Neural cell (in vitro differentiated cells): ENCODE data around the gene EEF2K. TPM values are rescaled to one million over a fixed set of nuclear protein-coding genes. Genes with fewer than 3 reads are reported as not detected.

ENCODE experiments used
- H2AFZ ChIP-seq: fragments of 200-600, 300-800 bp; sonication (generic), shearing (Covaris generic); 2 replicates; pipeline ENCODE4 v1.6.0; 2014; ENCODE audit warnings: low read depth, mild to moderate bottlenecking, antibody characterized with exemption, low read length, moderate library complexity
- H3F3A ChIP-seq: fragments of 200-600 bp; shearing (Covaris generic); 2 replicates; pipeline ENCODE4 v1.6.1; 2016; ENCODE audit warnings: mild to moderate bottlenecking, moderate library complexity, mixed read lengths, antibody characterized with exemption, low read length; ENCODE audit not compliant: insufficient read depth, poor library complexity, severe bottlenecking
- H3K27ac ChIP-seq: fragments of 200-600, 300-800 bp; sonication (generic), shearing (Covaris generic); 2 replicates; pipeline ENCODE4 v1.5.1; 2014; ENCODE audit warnings: mild to moderate bottlenecking, low read length, moderate library complexity
- H3K27me3 ChIP-seq: fragments of 300-800, 200-600 bp; sonication (generic), shearing (Covaris generic); 2 replicates; pipeline ENCODE4 v1.6.0; 2014; ENCODE audit warnings: mild to moderate bottlenecking, low read depth, low read length, moderate library complexity; ENCODE audit not compliant: insufficient read depth
- H3K36me3 ChIP-seq: fragments of 300-800, 200-600 bp; sonication (generic), shearing (Covaris generic); 2 replicates; pipeline ENCODE4 v1.5.1; 2014; ENCODE audit warnings: mild to moderate bottlenecking, antibody characterized with exemption, low read length, moderate library complexity; ENCODE audit not compliant: insufficient read depth
- H3K4me2 ChIP-seq: fragments of 300-800, 200-600 bp; sonication (generic), shearing (Covaris generic); 2 replicates; pipeline ENCODE4 v1.6.0; 2014; ENCODE audit warnings: mild to moderate bottlenecking, low read length
- H3K4me3 ChIP-seq: fragments of 300-800, 200-600 bp; sonication (generic), shearing (Covaris generic); 2 replicates; pipeline ENCODE4 v1.5.1; 2014; ENCODE audit warnings: mild to moderate bottlenecking, low read length, moderate library complexity
- H3K79me2 ChIP-seq: fragments of 200-600 bp; shearing (Covaris generic); replicated peaks from 2 replicates; pipeline ENCODE4 v1.6.0; 2014; ENCODE audit warnings: mild to moderate bottlenecking, low read length, moderate library complexity; ENCODE audit not compliant: insufficient read depth
- H3K9ac ChIP-seq: fragments of 300-800, 200-600 bp; sonication (generic), shearing (Covaris generic); 2 replicates; pipeline ENCODE4 v1.6.1; 2016; ENCODE audit warnings: mild to moderate bottlenecking, low read length, mixed read lengths
- H3K9me2 ChIP-seq: fragments of 200-600 bp; shearing (Covaris generic); 2 replicates; pipeline ENCODE4 v1.6.1; 2016; ENCODE audit warnings: mild to moderate bottlenecking, low read length, mixed read lengths; ENCODE audit not compliant: insufficient read depth
- H3K9me3 ChIP-seq: fragments of 200-600, 300-800 bp; sonication (generic), shearing (Covaris generic); 2 replicates; pipeline ENCODE4 v1.6.1; 2016; ENCODE audit warnings: mild to moderate bottlenecking, mixed run types, low read length, moderate library complexity, mixed read lengths
- H4K20me1 ChIP-seq: fragments of 200-600 bp; shearing (Covaris generic); 2 replicates; pipeline ENCODE4 v1.6.1; 2016; ENCODE audit warnings: mild to moderate bottlenecking, mixed run types; ENCODE audit not compliant: insufficient read depth
- CTCF ChIP-seq: fragments of 450-650 bp; IDR thresholded peaks from 2 replicates; pipeline ENCODE4 v1.5.1; 2014; ENCODE audit warnings: antibody characterized with exemption, mild to moderate bottlenecking, moderate library complexity; ENCODE audit not compliant: poor library complexity, severe bottlenecking
- EP300 ChIP-seq: fragments of 450-650 bp; conservative IDR thresholded peaks from 2 replicates; pipeline ENCODE4 v1.6.1; 2014; ENCODE audit warnings: antibody characterized with exemption, mild to moderate bottlenecking, moderate library complexity; ENCODE audit not compliant: poor library complexity, severe bottlenecking
- EZH2 ChIP-seq: fragments of 200-600, 300-800 bp; shearing (Covaris generic), sonication (generic); IDR thresholded peaks from 2 replicates; pipeline ENCODE4 v1.6.1; 2014; ENCODE audit warnings: antibody characterized with exemption, low read length, borderline replicate concordance, mild to moderate bottlenecking; ENCODE audit not compliant: insufficient read depth, poor library complexity, severe bottlenecking
- MXI1 ChIP-seq: fragments of 450-650 bp; conservative IDR thresholded peaks from 2 replicates; pipeline ENCODE4 v1.6.1; 2014; ENCODE audit warnings: antibody characterized with exemption, mild to moderate bottlenecking; ENCODE audit not compliant: poor library complexity, severe bottlenecking
- POLR2AphosphoS5 ChIP-seq: IDR thresholded peaks from 2 replicates; pipeline ENCODE4 v1.6.1; 2012
- RAD21 ChIP-seq: fragments of 450-650 bp; conservative IDR thresholded peaks from 2 replicates; pipeline ENCODE4 v1.6.1; 2014; ENCODE audit warnings: antibody characterized with exemption, mild to moderate bottlenecking, moderate library complexity
- REST ChIP-seq: IDR thresholded peaks from 2 replicates; pipeline ENCODE4 v1.6.1; 2012; ENCODE audit warnings: borderline replicate concordance
- SMC3 ChIP-seq: fragments of 450-650 bp; conservative IDR thresholded peaks from 2 replicates; pipeline ENCODE4 v1.6.1; 2014; ENCODE audit warnings: antibody characterized with exemption, mild to moderate bottlenecking, moderate library complexity; ENCODE audit not compliant: poor library complexity
- TAF1 ChIP-seq: IDR thresholded peaks from 2 replicates; pipeline ENCODE4 v1.6.1; 2012; ENCODE audit warnings: low read depth
- polyA plus RNA-seq: library from polyadenylated mRNA; depleted of rRNA; stranded (reverse); fragments of >200 nt; gene quantifications from 2 replicates; pipeline ENCODE4 v1.2.3, GENCODE V29; 2014

Gene EEF2K
- polyA plus RNA-seq, 1 donor from 2014 or later: 7.2 TPM

- Histone ChIP-seq H2AFZ (no peak overlapping the region), H3F3A (no peaks in the 10 kb centered on the region), H3K79me2 (no peaks in the 10 kb centered on the region), H3K9me3 (no peaks in the 10 kb centered on the region), H3K4me3 (no peak overlapping the region), H3K4me2 (no peak overlapping the region), H4K20me1 (no peaks in the 10 kb centered on the region), H3K27me3 (no peaks in the 10 kb centered on the region), H3K27ac (no peak overlapping the region), H3K9ac (no peak overlapping the region), H3K9me2 (no peaks in the 10 kb centered on the region), H3K36me3 (no peaks in the 10 kb centered on the region)
- TF ChIP-seq POLR2AphosphoS5 (no peak), TAF1 (no peak), EZH2 (no peak), MXI1 (no peak), SMC3 (no peak), CTCF (no peak), REST (no peak), RAD21 (no peak), EP300 (no peak)
These were observed 30.0 kb downstream of the EEF2K start for GRCh38 chr16:22235839-22236745.

GRCh38 chr16:22239131-22239805 is 33.2 kb downstream of the EEF2K start:
- H3K9ac ChIP-seq: no peak overlapping the region
- no peaks in the 10 kb centered on the region for H3K36me3 ChIP-seq
- TF ChIP-seq CTCF (no peak), POLR2AphosphoS5 (no peak), TAF1 (no peak), MXI1 (no peak), EZH2 (no peak), SMC3 (no peak)
- H3K79me2 ChIP-seq: no peaks in the 10 kb centered on the region
- no peak overlapping the region for H3K4me3 ChIP-seq
- no peaks in the 10 kb centered on the region for H3F3A ChIP-seq
- H4K20me1 ChIP-seq: no peaks in the 10 kb centered on the region
- H3K27ac ChIP-seq: no peak overlapping the region
- H3K9me3 ChIP-seq: no peaks in the 10 kb centered on the region
- no peaks in the 10 kb centered on the region for H3K27me3 ChIP-seq
- H3K4me2 ChIP-seq: no peak overlapping the region
- no peak overlapping the region for H2AFZ ChIP-seq
- H3K9me2 ChIP-seq: no peaks in the 10 kb centered on the region
